HT-29 (cell line): ENCODE results near the gene OR8B12. TPM values are rescaled to one million over a fixed set of nuclear protein-coding genes. Genes with fewer than 3 reads are reported as not detected.

Source experiments
- DNase-seq: peaks from one replicate; pipeline ENCODE4 v3.0.0-alpha.2; 2015; ENCODE audit warnings: low spot score
- total RNA-seq: library from RNA; depleted of rRNA; stranded (reverse); fragments of >200 nt; shearing (Covaris generic); gene quantifications from 2 replicates; pipeline ENCODE4 v1.2.3, GENCODE V29; 2014; rRNA removed

Gene OR8B12
- not detected in 2 replicates for total RNA-seq

GRCh38 chr11:124543554-124543953, at the start of gene OR8B12:
Gene OR8B12, minus strand, starts transcription at chr11:124543654. Its CDS starts 0 bp downstream, at chr11:124543654.
- no peak for DNase-seq

GRCh38 chr11:124592627-124593026, 49.2 kb upstream of the OR8B12 start:
- DNase-seq: no peak

- DNase-seq: no peak
Observed at GRCh38 chr11:124591430-124591829, 48.0 kb upstream of the OR8B12 start.

DNA sequence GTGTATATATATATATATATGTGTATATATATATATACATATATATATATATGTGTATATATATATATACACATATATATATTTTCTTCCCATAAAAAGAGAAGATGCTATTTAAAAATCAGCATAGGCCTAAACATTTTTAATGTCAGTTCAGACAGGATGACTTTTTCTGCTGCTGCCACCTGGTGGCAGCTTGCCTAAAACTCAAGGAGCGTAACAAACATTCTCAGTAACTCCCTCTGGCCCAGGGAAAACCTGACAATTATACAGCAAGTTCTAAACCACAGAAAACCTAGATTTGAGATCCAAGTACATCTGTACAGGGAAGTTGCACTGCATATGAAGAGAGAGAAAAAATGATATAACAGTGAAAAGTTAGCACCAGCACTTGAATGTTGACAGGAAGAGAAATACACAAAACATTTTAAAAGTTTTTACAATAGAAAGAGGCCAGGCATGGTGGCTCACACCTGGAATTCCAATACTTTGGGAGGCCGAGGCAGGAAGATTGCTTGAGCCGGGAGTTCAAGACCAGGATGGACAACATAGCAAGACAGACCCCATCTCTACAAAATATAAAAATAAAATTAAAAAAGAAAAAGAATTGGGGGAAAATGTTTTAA, 42.9 kb upstream of the OR8B12 start:
- DNase-seq: peak; percentile 84

GRCh38 chr11:124584681-124585372, 41.4 kb upstream of the OR8B12 start:
- DNase-seq: no peak

DNA sequence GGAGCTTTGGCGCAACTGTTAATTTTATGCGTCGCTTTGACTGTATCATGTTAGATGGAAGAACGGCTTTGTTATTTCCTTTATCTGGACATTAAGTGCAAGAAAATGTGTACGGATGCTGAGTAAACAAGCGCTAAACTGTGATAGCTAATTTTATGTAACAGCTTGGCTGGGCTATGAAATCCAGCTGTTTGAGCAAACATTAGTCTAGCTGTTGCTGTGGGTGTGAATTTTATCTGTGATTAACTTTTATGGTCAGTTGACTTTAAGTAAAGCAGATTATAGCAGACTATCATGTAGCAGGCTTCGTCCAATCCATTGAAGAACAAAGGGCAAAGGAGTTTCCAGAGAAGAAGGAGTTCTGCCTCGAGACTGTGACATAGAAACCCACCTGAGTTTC, 40.3 kb upstream of the OR8B12 start:
- no peak for DNase-seq

DNA sequence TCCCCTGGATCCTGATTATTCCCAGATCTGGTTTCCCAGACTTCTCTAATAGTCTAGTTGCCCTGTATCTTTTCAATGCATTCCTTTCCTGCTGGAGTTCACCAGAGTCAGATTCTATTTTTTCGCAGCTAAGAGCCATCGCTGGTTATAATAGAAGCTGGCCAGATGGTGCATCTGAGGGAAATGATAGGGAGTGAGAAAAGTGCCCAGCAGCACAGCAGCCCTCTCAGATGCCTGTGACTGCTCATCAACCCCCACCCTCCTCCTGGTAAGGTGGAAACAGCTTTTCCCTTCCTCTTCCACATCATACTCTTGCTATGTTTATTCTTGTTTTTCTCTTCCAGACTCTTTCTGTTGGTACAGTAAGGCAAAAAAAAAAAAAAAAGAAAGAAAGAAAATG, 39.1 kb upstream of the OR8B12 start:
- DNase-seq: no peak

DNA sequence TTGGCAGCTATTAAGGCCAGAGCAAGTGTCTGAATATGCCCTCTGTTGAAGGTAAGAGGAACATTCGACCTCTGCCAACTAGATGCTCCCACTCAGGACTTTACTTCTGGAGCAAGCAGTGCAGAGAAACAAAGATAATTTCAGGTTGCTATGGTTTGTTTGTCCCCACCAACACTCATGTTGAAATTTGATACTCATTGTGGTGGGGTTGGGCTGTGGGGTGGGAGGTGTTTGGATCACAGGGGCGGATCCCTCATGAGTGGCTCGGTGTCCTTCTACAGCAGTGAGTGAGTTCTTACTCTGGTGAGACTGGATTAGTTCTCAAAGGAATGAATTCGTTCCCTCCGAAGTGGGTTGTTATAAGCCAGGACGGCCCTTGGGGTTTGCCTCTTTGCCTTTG, 38.4 kb upstream of the OR8B12 start:
- DNase-seq: no peak

DNA sequence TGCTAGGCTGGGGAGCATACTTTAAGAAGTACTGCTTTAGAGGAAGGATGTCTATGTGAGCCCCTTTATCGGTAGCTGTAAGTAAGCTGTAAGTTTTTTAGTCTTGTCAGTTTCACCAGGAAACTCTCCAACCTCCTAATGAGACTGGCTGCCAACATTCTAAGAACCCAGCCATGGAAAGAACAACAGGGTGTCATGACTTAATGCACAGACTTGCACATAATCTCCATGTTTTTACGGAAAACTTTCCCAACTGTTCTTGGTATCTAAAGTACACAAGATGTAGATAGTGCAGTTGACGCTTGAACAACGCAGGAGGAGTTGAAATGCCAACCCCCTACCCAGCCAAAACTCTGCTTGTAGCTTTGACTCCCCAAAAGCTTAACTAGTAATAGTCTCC, 35.3 kb upstream of the OR8B12 start:
- DNase-seq: no peak

DNA sequence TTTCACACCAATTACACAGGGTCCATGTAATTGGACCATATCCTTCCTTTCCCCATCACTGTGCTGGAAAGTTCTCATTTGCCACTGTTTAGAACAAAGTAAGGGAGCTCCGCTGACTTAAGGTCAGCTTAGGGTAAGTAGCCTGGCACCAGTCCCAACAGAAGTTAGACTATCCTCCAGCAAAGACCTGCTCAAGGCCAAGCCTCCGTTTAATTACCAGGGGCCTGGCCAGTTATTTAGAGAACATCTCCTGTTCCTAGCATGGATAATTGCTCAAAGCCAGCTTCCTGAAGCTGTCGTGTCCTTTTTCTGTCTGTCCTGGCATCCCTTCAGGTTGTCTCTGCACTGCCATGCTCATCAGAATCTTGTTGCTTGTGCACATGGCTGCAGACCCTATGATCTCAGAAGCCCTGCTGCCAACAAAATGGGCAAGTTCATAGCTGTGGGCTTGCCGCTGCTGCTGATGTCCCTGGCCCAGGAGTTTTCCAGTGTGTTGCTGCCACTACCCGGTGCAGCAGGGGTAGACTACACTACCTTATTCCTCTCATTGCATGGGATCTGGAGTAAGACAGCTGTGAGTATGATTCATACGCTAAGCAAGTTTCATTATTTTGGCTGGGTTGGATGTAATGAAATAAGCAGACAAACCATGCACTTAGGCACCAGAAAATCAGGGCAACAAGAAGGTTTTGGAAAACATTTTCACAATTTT, 34.4 kb upstream of the OR8B12 start:
- DNase-seq: no peak

DNA sequence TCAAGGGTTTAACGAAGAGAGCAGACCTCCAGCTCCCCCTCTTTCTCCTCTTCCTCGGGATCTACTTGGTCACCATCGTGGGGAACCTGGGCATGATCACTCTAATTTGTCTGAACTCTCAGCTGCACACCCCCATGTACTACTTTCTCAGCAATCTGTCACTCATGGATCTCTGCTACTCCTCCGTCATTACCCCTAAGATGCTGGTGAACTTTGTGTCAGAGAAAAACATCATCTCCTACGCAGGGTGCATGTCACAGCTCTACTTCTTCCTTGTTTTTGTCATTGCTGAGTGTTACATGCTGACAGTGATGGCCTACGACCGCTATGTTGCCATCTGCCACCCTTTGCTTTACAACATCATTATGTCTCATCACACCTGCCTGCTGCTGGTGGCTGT, 26.7 kb upstream of the OR8B12 start:
- no peak for DNase-seq

DNA sequence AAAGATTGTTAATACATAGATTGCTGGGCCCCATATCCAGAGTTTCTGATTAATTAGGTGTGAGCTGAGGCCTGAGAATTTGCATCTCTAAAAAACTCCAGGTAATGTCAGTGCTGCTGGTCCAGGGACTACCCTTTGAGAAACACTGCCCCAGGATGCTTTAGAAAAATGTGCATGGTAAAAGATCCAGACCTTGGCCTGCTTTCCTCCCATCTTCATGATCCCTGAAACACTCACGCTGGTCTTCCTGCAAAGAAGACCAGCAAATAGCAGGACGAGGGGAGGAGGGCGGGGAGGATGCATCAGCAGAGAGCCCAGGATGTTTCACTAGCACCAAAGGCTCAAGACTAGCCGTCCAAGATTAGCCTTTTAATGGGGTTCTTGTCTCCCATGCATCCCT, 26.2 kb upstream of the OR8B12 start, which contains the start of gene OR8A1:
Gene OR8A1, plus strand, starts transcription at position 301 of the 400 bp plus-strand sequence. CDS start 123 bp downstream, outside the sequence.
- DNase-seq: no peak

GRCh38 chr11:124556828-124557227, 13.4 kb upstream of the OR8B12 start:
- DNase-seq: no peak

GRCh38 chr11:124551987-124552386, 8.5 kb upstream of the OR8B12 start:
- no peak for DNase-seq

DNA sequence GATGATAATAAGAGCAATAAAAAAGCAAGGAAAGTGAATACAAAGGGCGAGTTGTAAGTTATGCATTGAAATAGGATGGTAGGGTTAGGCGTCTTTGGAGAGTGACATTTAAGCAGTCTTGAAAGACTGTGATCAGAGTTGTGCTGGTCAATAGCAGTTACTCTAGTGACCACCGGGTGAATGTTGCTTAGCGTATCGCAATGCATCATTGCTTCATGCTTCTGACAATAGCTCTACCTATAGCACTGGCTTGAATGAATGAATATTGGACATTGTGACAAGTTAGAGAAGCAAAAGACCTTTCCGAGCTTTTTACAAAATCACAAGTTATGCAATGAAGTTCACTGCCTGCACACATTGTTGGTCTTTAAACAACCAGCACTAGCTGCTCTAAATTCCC, 7.7 kb upstream of the OR8B12 start:
- DNase-seq: peak; percentile 26

DNA sequence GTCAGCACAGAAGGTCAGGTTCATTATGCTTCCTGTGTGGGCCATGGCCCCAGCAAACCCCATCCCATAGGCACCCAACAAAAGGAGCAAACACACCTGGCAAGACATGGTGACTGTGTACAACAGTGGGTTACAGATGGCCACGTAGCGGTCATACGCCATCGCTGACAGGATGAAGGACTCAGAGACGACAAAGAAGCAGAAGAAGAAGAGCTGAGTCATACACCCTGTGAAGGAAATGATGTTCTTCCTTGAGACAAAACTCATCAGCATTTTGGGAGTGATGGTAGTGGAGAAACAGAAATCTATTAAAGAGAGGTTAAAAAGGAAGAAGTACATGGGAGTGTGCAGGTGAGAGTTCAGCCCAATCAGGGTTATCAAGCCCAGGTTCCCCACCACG, 309 bp downstream of the OR8B12 start:
- no peak for DNase-seq

DNA sequence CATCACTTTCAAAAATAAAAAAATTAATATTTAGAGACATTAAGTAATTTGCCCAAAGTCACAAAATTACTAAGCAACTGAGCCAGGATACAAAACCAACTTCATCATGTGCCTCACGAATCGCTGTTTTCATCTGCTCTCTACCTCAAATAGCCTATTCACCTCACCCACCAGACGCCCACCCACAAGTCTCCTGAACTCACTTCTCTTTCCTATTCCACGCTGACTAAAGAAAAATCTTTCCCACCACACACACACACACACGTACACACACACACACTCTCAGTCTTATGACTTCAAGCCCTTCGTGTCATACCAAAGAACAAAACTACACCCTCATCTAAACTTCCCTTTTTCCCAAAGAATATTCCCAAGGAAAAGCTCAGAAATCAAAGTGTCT, 2.2 kb downstream of the OR8B12 start:
- DNase-seq: no peak

- peak; percentile 41 for DNase-seq
Observed at GRCh38 chr11:124538019-124538418, 5.4 kb downstream of the OR8B12 start.

- peak; percentile 59 for DNase-seq
Observed at GRCh38 chr11:124536520-124536919, 6.9 kb downstream of the OR8B12 start.

GRCh38 chr11:124535552-124536232, 7.8 kb downstream of the OR8B12 start:
- no peak for DNase-seq

GRCh38 chr11:124534051-124534450, 9.4 kb downstream of the OR8B12 start:
- no peak for DNase-seq

DNA sequence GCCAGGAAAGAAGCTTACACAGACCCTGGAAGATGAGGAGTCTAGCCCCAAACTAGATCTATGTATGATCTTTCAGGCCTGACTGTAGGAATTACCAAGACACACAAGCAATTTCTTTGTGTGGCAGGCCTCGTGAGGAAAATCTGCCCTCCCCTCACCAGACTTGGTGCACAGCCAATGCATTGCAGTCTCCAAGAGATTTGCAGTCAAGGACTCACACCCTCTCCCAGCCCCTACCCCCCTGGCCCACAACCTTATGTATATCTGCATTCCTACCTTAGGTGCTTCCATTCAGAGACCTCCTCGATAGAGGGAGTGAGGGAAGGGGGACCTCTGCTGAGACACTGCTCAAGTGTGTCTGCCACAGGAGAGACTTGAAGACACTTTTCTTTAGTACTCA, 9.8 kb downstream of the OR8B12 start:
- no peak for DNase-seq
